Left cardiac atrium (tissue), 4 donors: ENCODE measurements around the gene MYL6. TPM values are rescaled to one million over a fixed set of nuclear protein-coding genes. Genes with fewer than 3 reads are reported as not detected.

Source experiments
- ATAC-seq, 2 donors: fragments of 200-7000 bp; cut with Tn5 transposase; one replicate each; pipeline ENCODE4 v1.9.1; 2020; ENCODE audit warnings: mild to moderate bottlenecking in 2 of 2, moderate library complexity in 2 of 2
- DNase-seq: peaks from one replicate; pipeline ENCODE4 v3.0.0-alpha.2; 2020
- intact Hi-C, 2 donors: fragments of 100-400 bp; cut with DNase I; formaldehyde crosslinking; loops; one replicate each; pipeline versions ENCODE4 v1.14.1 to v1.15.1; 2022 to 2023
- total RNA-seq, 2 donors: library from RNA; stranded (reverse); fragmentation: NEBNext Ultra II Directional; extraction: Animal tissue kit (Norgen Biotek cat#: 25700); gene quantifications; one replicate each; pipeline ENCODE4 v1.2.1, GENCODE V29; 2021
- donor health status: DM: no; HTN: yes; CAD: no.
- donor health status: DM: no; HTN: yes; CAD: no; lungs with severe emphysema.
- donor health status: DM: yes; HTN: yes; CAD: no.
- donor health status: Dilated cardiomyopathy.

MYL6 gene
- total RNA-seq, 2 donors from 2014 or later, result 1,071 to 1,319 TPM

DNA sequence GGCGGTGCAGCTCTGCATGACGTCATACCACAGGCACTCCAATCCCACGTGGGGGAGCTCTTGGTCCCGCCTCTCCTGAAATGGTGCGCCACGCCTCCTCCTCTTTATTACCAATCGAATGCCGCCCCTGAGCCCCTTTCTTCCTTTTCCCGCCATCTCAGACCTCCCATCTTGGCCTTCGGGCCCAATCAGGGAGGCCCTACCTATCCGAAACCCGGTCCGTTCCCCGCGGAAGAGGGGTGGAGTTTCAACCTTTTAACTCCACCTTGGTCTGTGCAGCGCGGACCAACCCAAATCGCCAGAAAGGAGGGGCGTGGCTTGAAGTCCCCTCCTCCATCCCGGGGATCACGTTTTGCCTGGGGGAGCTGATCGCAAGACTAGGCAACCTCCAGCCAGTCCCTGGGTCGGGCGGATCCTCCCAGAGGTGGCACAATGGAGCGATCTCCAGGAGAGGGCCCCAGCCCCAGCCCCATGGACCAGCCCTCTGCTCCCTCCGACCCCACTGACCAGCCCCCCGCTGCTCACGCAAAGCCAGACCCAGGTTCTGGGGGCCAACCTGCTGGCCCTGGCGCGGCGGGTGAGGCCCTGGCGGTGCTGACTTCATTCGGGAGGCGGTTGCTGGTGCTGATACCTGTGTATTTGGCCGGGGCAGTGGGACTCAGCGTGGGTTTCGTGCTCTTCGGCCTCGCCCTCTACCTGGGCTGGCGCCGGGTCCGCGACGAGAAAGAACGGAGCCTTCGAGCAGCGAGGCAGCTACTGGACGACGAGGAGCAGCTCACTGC is 30.1 kb upstream of the MYL6 start, which contains the start of gene ESYT1:
ESYT1 (plus strand) TSS at position 380 of the 782 bp plus-strand sequence; CDS start at position 433, 53 bp downstream.
- ATAC-seq (peak; percentile 95 to 96), DNase-seq (peak; percentile 98)
- intact Hi-C loops, result loop anchor here (2.0 kb wide), 2 partner anchors 31 to 61 kb away; partner anchors contain the start of genes MYL6 (in 1 of the 2) and SMARCC2 (in 1 of the 2)

DNA sequence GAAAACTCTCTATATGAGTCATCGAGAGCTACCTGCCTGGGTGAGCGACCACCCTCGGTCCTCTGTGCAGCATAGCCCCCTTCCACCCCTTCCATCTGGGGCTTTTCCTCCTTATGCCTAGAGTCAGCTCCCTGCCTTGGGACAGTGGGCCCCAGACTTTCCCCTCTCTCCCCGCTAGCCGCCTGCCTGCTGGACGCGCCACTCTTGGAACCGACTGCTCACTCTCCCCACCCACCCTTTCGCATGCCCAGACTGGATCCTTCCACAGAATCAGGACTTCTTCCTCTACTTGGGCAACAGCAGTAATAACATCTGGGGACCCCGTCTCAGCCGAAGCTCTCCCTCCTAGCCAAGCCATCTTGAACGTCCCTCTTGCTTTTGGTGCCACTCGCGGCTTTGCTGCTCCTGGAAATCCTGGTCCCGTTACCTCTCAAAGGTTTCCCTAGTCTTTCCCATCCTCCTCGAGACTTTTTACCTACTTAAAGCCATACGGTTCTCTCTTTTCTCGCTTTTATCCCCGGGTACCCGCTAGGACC is 29.4 kb upstream of the MYL6 start:
- DNase-seq (no peak), ATAC-seq (peak; percentile 10 to 19)
- intact Hi-C loops, result loop anchor here (2.0 kb wide), 2 partner anchors 30 to 60 kb away; partner anchors contain the start of genes MYL6 (in 1 of the 2) and SMARCC2 (in 1 of the 2)

- intact Hi-C loops, result loop anchor here (2.0 kb wide), 2 partner anchors 29 to 59 kb away; partner anchors contain the start of genes MYL6 (in 1 of the 2) and SMARCC2 (in 1 of the 2)
- ATAC-seq (peak; percentile 40 to 68), DNase-seq (peak; percentile 80)
These were observed 28.8 kb upstream of the MYL6 start for GRCh38 chr12:56129206-56129941.

DNA sequence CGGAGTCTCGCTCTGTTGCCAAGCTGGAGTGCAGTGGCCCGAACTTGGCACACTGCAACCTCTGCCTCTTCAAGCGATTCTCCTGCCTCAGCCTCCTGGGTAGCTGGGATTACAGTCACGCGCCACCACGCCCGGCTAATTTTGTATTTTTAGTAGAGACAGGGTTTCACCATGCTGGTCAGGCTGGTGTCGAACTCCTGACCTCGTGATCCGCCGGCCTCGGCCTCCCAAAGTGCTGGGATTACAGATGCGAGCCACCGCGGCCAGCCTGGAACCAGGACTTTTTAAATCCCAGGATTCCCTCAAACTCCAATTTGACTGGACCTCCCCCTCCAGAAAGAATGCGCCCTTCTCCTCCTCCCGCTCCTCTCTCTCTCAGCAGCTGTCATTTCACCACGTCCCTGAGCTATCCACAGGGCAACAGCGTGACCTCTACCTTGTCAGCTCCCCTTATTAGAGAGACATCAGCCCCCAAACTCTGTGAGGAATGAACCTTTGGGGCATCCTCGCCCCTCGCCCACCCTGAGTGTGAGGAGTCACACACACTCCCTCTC is 28.1 kb upstream of the MYL6 start:
- no peak for DNase-seq
- no peak for ATAC-seq
- intact Hi-C loops, result loop anchor here (2.0 kb wide), 2 partner anchors 29 to 59 kb away; partner anchors contain the start of genes MYL6 (in 1 of the 2) and SMARCC2 (in 1 of the 2)

- intact Hi-C loops, result no loop called here
- DNase-seq (no peak), ATAC-seq (no peak)
These were observed 27.3 kb upstream of the MYL6 start for GRCh38 chr12:56130876-56131275.

DNA sequence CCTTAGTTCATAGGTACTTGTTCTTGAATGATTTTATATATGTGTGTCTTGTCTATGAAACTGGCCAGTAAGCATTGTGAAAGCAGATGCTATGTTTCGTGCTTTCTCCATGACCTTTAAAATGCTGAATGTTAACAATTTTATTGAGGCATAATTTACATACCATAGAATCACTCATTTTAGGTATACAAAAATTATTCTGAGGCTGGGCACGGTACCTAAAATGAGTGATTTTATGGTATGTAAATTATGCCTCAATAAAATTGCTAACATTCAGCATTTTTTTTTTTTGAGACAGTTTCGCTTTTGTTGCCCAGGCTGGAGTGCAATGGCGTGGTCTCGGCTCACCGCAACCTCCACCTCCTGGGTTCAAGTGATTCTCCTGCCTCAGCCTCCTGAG is 23.3 kb upstream of the MYL6 start:
- no peak for ATAC-seq
- no peak for DNase-seq
- intact Hi-C loops, result no loop called here

DNA sequence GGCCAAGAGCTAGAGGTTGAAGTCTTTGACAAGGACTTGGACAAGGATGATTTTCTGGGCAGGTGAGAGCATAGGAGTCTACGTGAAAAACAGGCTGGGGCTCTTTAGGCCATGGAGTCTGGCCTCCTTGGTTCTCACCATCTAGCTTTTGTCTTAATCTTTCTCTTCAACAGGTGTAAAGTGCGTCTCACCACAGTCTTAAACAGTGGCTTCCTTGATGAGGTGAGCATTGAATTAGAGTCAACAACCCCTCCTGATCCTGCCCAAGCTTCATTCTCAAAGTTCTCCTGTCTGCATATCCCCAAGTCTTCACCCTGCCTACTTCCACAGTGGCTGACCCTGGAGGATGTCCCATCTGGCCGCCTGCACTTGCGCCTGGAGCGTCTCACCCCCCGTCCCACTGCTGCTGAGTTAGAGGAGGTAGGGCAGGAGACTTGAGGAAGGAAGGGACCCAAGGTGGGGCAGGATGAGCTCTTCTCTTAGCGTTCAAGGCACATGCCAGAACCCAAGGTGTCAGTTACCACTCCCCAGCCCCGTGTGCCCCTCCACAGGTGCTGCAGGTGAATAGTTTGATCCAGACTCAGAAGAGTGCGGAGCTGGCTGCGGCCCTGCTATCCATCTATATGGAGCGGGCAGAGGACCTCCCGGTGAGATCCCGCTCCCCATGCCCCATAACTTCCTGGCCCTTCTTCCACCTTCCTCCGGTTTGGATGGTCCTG is 20.1 kb upstream of the MYL6 start:
- DNase-seq, result no peak
- no peak for ATAC-seq
- intact Hi-C loops, result no loop called here

GRCh38 chr12:56141946-56142784 is 16.0 kb upstream of the MYL6 start:
- intact Hi-C loops, result no loop called here
- DNase-seq (no peak), ATAC-seq (no peak)

DNA sequence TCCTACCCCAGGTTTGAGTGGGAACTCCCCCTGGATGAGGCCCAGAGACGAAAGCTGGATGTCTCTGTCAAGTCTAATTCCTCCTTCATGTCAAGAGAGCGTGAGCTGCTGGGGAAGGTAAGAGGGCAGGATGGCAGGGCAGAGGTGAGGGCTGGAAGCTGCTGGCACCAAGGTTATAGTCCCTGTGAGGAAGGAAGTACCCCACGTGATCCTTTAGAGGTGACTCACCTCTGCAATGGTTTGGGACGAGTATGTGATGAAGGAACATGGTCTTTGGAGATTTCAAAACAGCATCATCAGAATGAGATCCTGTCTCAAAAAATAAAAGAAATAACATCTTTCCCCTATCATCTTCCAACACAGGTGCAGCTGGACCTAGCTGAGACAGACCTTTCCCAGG is 14.9 kb upstream of the MYL6 start:
- DNase-seq (no peak), ATAC-seq (no peak)
- intact Hi-C loops, result no loop called here

- no peak for DNase-seq
- ATAC-seq, result peak; percentile 43 to 55
- intact Hi-C loops, result no loop called here
These were observed 14.3 kb upstream of the MYL6 start for GRCh38 chr12:56143870-56144269.

DNA sequence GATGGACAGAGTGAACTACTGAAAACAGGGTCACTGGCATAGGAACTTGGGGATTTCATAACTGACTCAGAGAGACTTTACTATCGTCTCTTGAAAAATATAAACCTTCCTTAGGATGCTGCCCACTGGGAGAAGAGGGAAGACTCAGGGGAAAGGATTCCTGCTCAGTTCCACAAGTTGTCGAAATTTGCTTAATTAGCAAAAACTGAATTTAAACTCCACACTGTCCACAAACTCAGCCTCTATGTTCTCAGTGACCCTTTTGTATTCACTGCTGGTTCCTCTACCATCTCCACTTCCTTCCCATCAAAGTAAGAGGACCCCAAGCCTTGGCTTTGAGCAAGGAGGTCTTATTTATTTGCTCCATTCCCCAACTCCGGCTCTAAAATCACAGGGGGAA is 12.9 kb upstream of the MYL6 start:
- no peak for ATAC-seq
- intact Hi-C loops, result no loop called here

GRCh38 chr12:56146492-56147460 is 11.4 kb upstream of the MYL6 start:
- intact Hi-C loops, result no loop called here
- DNase-seq (peak; percentile 49), ATAC-seq (peak; percentile 27 to 39)

More for the DNA sequence above, 12.9 kb upstream of the MYL6 start:
- DNase-seq, result no peak

DNA sequence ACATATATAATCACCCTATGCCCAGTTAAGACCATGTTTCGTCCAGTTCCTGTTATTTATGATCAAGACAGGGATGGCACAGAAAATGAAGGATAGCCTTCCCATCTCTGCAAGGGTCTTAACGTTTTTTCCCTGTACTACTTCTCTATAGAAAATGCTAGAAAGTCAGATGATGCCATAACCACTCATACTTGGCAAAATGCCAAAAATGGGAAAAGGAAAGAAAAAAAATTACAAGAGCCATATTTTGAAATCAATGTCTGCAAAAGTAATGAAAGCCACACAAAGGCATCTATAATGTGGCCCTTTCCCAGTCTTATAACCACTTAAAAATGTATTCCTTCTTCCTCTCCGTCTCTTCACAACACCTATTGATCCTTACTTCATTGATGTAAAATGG is 7.6 kb upstream of the MYL6 start:
- intact Hi-C loops, result no loop called here
- ATAC-seq (no peak), DNase-seq (no peak)

GRCh38 chr12:56151672-56152131 is 6.5 kb upstream of the MYL6 start:
- ATAC-seq (peak; percentile 12 to 55), DNase-seq (no peak)
- intact Hi-C loops, result no loop called here

- intact Hi-C loops, result no loop called here
- DNase-seq, result peak; percentile 97
These were observed 5.9 kb upstream of the MYL6 start, which contains the start of gene MYL6B for GRCh38 chr12:56152132-56152755. Gene MYL6B (plus strand): TSS chr12:56152587. CDS start chr12:56153919, 1,332 bp downstream.

More at GRCh38 chr12:56152132-56152755, 5.9 kb upstream of the MYL6 start, which contains the start of gene MYL6B:
- ATAC-seq, result peak; percentile 96 to 97
